OCI-LY3 (cell line): Measurements from ENCODE around the gene CLTCL1.

ENCODE experiments used
- EZH2phosphoT487 ChIP-seq: fragments of 200-600 bp; shearing (Covaris generic); IDR thresholded peaks from 2 replicates; pipeline ENCODE4 v1.6.1; 2018; ENCODE audit warnings: antibody characterized with exemption, mixed run types, low read depth
- TF ChIP-seq, protein P1 (sequence below): fragments of 200-600, 300-600 bp; sonication (generic); IDR thresholded peaks from 2 replicates; pipeline ENCODE4 v1.5.1; 2014; ENCODE audit warnings: antibody characterized with exemption, low read length, low read depth

- TF ChIP-seq, protein P1, sequence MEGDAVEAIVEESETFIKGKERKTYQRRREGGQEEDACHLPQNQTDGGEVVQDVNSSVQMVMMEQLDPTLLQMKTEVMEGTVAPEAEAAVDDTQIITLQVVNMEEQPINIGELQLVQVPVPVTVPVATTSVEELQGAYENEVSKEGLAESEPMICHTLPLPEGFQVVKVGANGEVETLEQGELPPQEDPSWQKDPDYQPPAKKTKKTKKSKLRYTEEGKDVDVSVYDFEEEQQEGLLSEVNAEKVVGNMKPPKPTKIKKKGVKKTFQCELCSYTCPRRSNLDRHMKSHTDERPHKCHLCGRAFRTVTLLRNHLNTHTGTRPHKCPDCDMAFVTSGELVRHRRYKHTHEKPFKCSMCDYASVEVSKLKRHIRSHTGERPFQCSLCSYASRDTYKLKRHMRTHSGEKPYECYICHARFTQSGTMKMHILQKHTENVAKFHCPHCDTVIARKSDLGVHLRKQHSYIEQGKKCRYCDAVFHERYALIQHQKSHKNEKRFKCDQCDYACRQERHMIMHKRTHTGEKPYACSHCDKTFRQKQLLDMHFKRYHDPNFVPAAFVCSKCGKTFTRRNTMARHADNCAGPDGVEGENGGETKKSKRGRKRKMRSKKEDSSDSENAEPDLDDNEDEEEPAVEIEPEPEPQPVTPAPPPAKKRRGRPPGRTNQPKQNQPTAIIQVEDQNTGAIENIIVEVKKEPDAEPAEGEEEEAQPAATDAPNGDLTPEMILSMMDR, result no peak
- TF ChIP-seq EZH2phosphoT487, result no peak
These were observed 40.5 kb upstream of the CLTCL1 start for GRCh38 chr22:19331975-19332374.
